T-cell (primary cell): ENCODE results near the gene PCGF2. TPM values are rescaled to one million over a fixed set of nuclear protein-coding genes. Genes with fewer than 3 reads are reported as not detected.

Source experiments
- ATAC-seq, 4 experiments: fragments of 200-7000 bp in 3 of 4; fragments of 150-1000 bp in 1 of 4; cut with Tn5 transposase; replicated peaks in 1 of 4; 1 replicate in 3 of 4; 2 replicates in 1 of 4; pipeline ENCODE4 v1.10.0; 2021; ENCODE audit warnings: moderate library complexity in 3 of 4, mild to moderate bottlenecking in 2 of 4, moderate number of reproducible peaks in 1 of 4
- CTCF ChIA-PET, 2 donors: fragments of 300-600 bp; sonication (Branson Sonifier 250); formaldehyde crosslinking; loops; one replicate each; lab custom pipeline; 2022; ENCODE audit warnings: antibody characterized with exemption in 2 of 2; lab: Charles Lee
- POLR2A ChIA-PET, 2 donors: fragments of 300-600 bp; sonication (Branson Sonifier 250); formaldehyde crosslinking; loops; one replicate each; lab custom pipeline; 2022; ENCODE audit warnings: antibody characterized with exemption in 2 of 2; lab: Charles Lee
- DNase-seq, 35 experiments: peaks; one replicate each; pipeline versions ENCODE4 v3.0.0 to v3.0.0-alpha.2; 2013 to 2023
- H3K27ac ChIP-seq: one replicate; pipeline ENCODE4 v1.5.1; 2013; ENCODE audit warnings: low read length
- H3K27me3 ChIP-seq, 2 experiments: replicated peaks in 1 of 2; 1 replicate in 1 of 2; 2 replicates in 1 of 2; pipeline versions ENCODE4 v1.6.1 to v1.7.0; 2013; ENCODE audit warnings: low read length in 1 of 2, mixed read lengths in 1 of 2; ENCODE audit not compliant: control insufficient read depth in 2 of 2, insufficient read depth in 2 of 2; ENCODE audit errors: extremely low read depth in 1 of 2
- H3K36me3 ChIP-seq, 2 donors: 1 replicate in 1 of 2; 2 replicates in 1 of 2; pipeline versions ENCODE4 v1.6.1 to v1.7.0; 2013; ENCODE audit warnings: low read length in 1 of 2; ENCODE audit not compliant: control insufficient read depth in 2 of 2, insufficient read depth in 1 of 2; ENCODE audit errors: extremely low read depth in 1 of 2
- H3K4me1 ChIP-seq, 2 experiments: 1 replicate in 1 of 2; 2 replicates in 1 of 2; pipeline versions ENCODE4 v1.6.1 to v1.7.0; 2013; ENCODE audit warnings: low read length in 2 of 2, mixed read lengths in 1 of 2; ENCODE audit not compliant: insufficient read depth in 2 of 2, control insufficient read depth in 1 of 2; ENCODE audit errors: extremely low read depth in 1 of 2
- H3K4me3 ChIP-seq, 2 donors: 1 replicate in 1 of 2; 2 replicates in 1 of 2; pipeline versions ENCODE4 v1.5.1 to v1.7.0; 2013; ENCODE audit warnings: mild to moderate bottlenecking in 2 of 2, low read length in 1 of 2, moderate library complexity in 1 of 2; ENCODE audit not compliant: control insufficient read depth in 1 of 2; ENCODE audit errors: extremely low read depth in 1 of 2
- H3K9me3 ChIP-seq: 2 replicates; pipeline ENCODE4 v1.7.0; 2013
- H3K27ac Mint-ChIP-seq, 2 donors: one replicate each; pipeline ENCODE4 v1.8.0; 2020 to 2021; ENCODE audit warnings: mild to moderate bottlenecking in 2 of 2, mixed read lengths in 2 of 2
- H3K27me3 Mint-ChIP-seq, 2 donors: one replicate each; pipeline ENCODE4 v1.8.0; 2021 to 2022; ENCODE audit warnings: mixed read lengths in 2 of 2
- H3K36me3 Mint-ChIP-seq: one replicate; pipeline ENCODE4 v1.8.0; 2021; ENCODE audit warnings: mixed read lengths
- H3K4me1 Mint-ChIP-seq, 3 donors: one replicate each; pipeline ENCODE4 v1.8.0; 2020 to 2022; ENCODE audit warnings: mixed read lengths in 3 of 3, mild to moderate bottlenecking in 1 of 3
- H3K4me3 Mint-ChIP-seq, 3 donors: one replicate each; pipeline ENCODE4 v1.8.0; 2020 to 2022; ENCODE audit warnings: mild to moderate bottlenecking in 3 of 3, mixed read lengths in 3 of 3, moderate library complexity in 3 of 3
- H3K9me3 Mint-ChIP-seq, 3 donors: one replicate each; pipeline ENCODE4 v1.8.0; 2020 to 2022; ENCODE audit warnings: mixed read lengths in 3 of 3
- WGBS: methylation state at CpG from one replicate; pipeline ENCODE4 v1.1.5; 2013; ENCODE audit warnings: missing lambda C conversion rate; ENCODE audit not compliant: insufficient coverage; 5-methylcytosine and 5-hydroxymethylcytosine counted together
- total RNA-seq, 35 experiments: library from RNA in 6 of 35; stranded (reverse) in 6 of 35; fragments of 120-200 nt in 1 of 35; gene quantifications; one replicate each; pipeline versions ENCODE4 v1.2.1 to v1.2.4 and lab custom pipeline; 2013 to 2026

The PCGF2 gene
- total RNA-seq, 5 donors from 2014 or later (not counting 1 experiment from before 2014, with no cell fraction given), result 0.28 to 0.69 (median 0.53) TPM; not detected in 2

DNA sequence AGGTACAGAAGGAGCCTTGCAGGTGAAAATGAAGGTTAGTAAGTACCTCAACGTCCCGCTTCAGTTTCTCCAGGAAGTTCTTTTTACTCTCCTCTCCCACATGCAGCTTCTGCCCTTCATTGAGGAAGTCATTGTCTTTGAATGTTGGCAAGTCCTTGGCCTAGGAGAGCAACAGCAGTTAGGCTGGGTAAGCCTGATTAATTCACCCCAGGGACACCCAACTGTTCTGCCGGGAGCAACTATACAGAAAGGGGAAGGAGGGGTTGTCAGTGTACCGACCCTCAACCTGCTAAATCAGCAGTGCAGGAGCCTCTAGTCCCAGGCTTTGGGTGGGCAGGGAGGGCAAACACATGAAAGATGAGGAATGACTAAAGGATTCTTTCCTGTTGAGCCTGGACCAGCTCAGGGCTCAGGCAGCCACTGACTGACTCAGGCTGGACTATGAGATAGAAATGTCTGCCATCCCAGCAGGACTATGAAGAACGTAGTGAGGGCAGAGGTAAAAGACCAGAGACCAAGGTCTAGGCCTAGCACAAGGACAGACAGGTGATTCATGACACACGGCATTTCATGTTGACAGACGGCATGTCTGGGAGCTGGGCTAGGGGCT is 29.6 kb upstream of the PCGF2 start:
- H3K36me3 Mint-ChIP-seq, result peaks cover 39% of the 10 kb centered on the region
- H3K27me3 Mint-ChIP-seq, result no peaks in the 10 kb centered on the region
- no peaks in the 10 kb centered on the region for H3K4me1 ChIP-seq
- peaks cover 0 to 2% (median 0%) of the 10 kb centered on the region in 3 donors for H3K4me1 Mint-ChIP-seq
- H3K27ac Mint-ChIP-seq, result no peak overlapping the region
- H3K4me3 Mint-ChIP-seq, result no peak overlapping the region
- no peak overlapping the region for H3K27ac ChIP-seq
- no peak for DNase-seq
- no peak overlapping the region for H3K4me3 ChIP-seq
- no peak for ATAC-seq
- ChIA-PET POLR2A (no interaction called here), CTCF (no interaction called here)
- H3K36me3 ChIP-seq, result peaks cover 13 to 86% of the 10 kb centered on the region in 2 donors
- 100% methylated on average over 3 of the region's 7 CpGs for WGBS
- no peaks in the 10 kb centered on the region for H3K27me3 ChIP-seq
- no peaks in the 10 kb centered on the region for H3K9me3 Mint-ChIP-seq
- H3K9me3 ChIP-seq, result no peaks in the 10 kb centered on the region

DNA sequence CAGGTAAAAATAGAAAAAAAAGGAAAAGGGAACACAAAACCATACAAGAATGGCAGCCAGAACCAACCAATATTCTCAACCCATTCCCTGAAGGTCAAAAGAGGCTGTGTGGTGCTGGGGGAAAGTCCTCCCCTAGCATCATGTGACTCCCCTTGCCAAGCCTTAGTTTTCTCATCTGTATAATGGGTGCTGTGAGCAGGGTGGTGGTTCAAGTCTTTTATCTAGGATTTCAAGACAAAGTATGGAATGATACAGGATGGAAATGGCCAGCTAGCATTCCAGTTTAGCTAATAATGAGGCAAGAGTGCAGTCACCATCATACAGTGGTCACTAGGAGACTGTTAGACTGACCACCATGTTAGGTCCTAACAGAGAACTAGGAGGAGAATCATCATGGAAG is 25.1 kb upstream of the PCGF2 start:
- Histone ChIP-seq H3K27ac (no peak overlapping the region), H3K4me1 (no peaks in the 10 kb centered on the region), H3K36me3 (peaks cover 16 to 82% of the 10 kb centered on the region in 2 donors), H3K9me3 (no peaks in the 10 kb centered on the region), H3K4me3 (no peak overlapping the region), H3K27me3 (no peaks in the 10 kb centered on the region)
- H3K27ac Mint-ChIP-seq, result peak overlapping the region in 1 of 2 donors; percentile 16
- POLR2A ChIA-PET, result interaction anchor here in 1 of 2 donors (0.5 kb wide), 1 partner anchor 21 kb away, joined by 4 read pairs; no protein-coding TSS in a partner anchor
- no peaks in the 10 kb centered on the region for H3K4me1 Mint-ChIP-seq
- DNase-seq (no peak), ATAC-seq (no peak)
- H3K27me3 Mint-ChIP-seq, result no peaks in the 10 kb centered on the region
- no peak overlapping the region for H3K4me3 Mint-ChIP-seq
- H3K36me3 Mint-ChIP-seq, result peaks cover 42% of the 10 kb centered on the region
- no peaks in the 10 kb centered on the region for H3K9me3 Mint-ChIP-seq
- CTCF ChIA-PET, result no interaction called here

DNA sequence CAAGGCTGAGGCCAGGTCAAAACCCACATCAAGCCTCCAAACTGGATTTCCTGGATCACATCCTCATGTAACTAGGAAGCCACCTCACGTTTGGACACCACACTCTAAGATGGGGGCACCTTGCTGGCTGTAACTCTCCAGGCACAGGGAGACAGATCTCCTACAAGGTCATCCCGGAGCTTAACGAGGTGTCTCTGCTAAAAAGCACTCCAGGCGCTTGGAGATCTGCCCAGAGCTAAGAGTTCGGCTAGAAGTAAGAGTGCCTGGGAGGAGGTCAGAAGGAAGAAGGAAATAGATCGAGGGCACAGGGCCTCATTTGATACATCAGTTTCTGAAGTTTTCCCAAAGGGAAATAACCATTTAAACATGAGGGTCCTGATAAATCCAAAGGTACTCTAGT is 20.3 kb upstream of the PCGF2 start:
- Mint-ChIP-seq H3K27me3 (no peaks in the 10 kb centered on the region), H3K36me3 (peaks cover 66% of the 10 kb centered on the region), H3K27ac (peak overlapping the region in 1 of 2 donors; percentile 34), H3K4me1 (no peaks in the 10 kb centered on the region), H3K4me3 (no peak overlapping the region), H3K9me3 (no peaks in the 10 kb centered on the region)
- H3K4me1 ChIP-seq, result no peaks in the 10 kb centered on the region
- ATAC-seq (no peak), DNase-seq (no peak)
- ChIA-PET CTCF (no interaction called here), POLR2A (no interaction called here)
- no peaks in the 10 kb centered on the region for H3K27me3 ChIP-seq
- H3K4me3 ChIP-seq, result no peak overlapping the region
- 87% methylated on average over 5 of the region's 6 CpGs for WGBS
- H3K36me3 ChIP-seq, result peaks cover 10 to 91% of the 10 kb centered on the region in 2 donors
- no peaks in the 10 kb centered on the region for H3K9me3 ChIP-seq
- no peak overlapping the region for H3K27ac ChIP-seq

GRCh38 chr17:38766341-38766740 is 18.2 kb upstream of the PCGF2 start:
- 97% methylated on average over 5 of the region's 5 CpGs for WGBS
- ATAC-seq (no peak), DNase-seq (no peak)
- no peaks in the 10 kb centered on the region for H3K9me3 Mint-ChIP-seq
- H3K36me3 Mint-ChIP-seq, result peaks cover 72% of the 10 kb centered on the region
- Histone ChIP-seq H3K4me3 (no peak overlapping the region), H3K9me3 (no peaks in the 10 kb centered on the region), H3K27ac (no peak overlapping the region), H3K4me1 (peaks cover 0 to 3% of the 10 kb centered on the region in 2 experiments), H3K36me3 (peaks cover 14 to 90% of the 10 kb centered on the region in 2 donors), H3K27me3 (no peaks in the 10 kb centered on the region)
- H3K4me1 Mint-ChIP-seq, result peaks cover 3 to 4% (median 4%) of the 10 kb centered on the region in 3 donors
- ChIA-PET CTCF (no interaction called here), POLR2A (no interaction called here)
- no peak overlapping the region for H3K4me3 Mint-ChIP-seq
- peak overlapping the region in 1 of 2 donors; percentile 28 for H3K27ac Mint-ChIP-seq
- no peaks in the 10 kb centered on the region for H3K27me3 Mint-ChIP-seq

- Mint-ChIP-seq H3K36me3 (peaks cover 67% of the 10 kb centered on the region), H3K27ac (no peak overlapping the region), H3K4me1 (peaks cover 11 to 16% (median 13%) of the 10 kb centered on the region in 3 donors), H3K9me3 (no peaks in the 10 kb centered on the region), H3K27me3 (no peaks in the 10 kb centered on the region), H3K4me3 (no peak overlapping the region)
- ATAC-seq (no peak), DNase-seq (no peak)
- CTCF ChIA-PET, result interaction anchor here in 1 of 2 donors (0.6 kb wide), 1 partner anchor 9 kb away, joined by 4 read pairs; no protein-coding TSS in a partner anchor
- WGBS, result 100% methylated on average over 1 of the region's 3 CpGs
- Histone ChIP-seq H3K4me1 (peaks cover 0 to 4% of the 10 kb centered on the region in 2 experiments), H3K27ac (no peak overlapping the region), H3K9me3 (no peaks in the 10 kb centered on the region), H3K4me3 (no peak overlapping the region), H3K36me3 (peaks cover 21 to 81% of the 10 kb centered on the region in 2 donors), H3K27me3 (no peaks in the 10 kb centered on the region)
- POLR2A ChIA-PET, result interaction anchor here in 1 of 2 donors (0.5 kb wide), 1 partner anchor 29 kb away, joined by 7 read pairs; no protein-coding TSS in a partner anchor
Measured at GRCh38 chr17:38762231-38762630, 14.1 kb upstream of the PCGF2 start.

DNA sequence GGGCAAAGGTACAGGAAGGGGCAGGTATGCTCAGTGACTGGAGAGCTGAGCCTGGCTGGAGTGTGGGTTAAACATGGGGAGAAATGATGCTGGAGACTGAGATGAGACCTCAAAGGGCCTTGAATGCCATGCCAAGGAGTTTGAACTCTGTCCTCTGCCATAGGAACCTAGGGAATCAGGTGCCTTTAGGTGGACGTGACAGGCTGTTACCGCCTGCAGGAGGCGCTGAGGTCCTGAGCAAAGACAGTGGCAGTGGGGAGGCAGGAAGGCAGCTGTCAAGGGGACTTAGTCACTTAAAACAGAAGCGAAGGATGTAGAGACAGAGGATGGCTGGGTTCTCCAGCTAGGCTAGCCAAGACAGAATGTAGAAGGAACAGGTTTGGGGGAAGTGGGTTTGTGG is 13.5 kb upstream of the PCGF2 start:
- no peaks in the 10 kb centered on the region for H3K27me3 ChIP-seq
- H3K4me3 Mint-ChIP-seq, result no peak overlapping the region
- ChIA-PET CTCF (interaction anchor here in 1 of 2 donors (0.7 kb wide), 1 partner anchor 12 kb away, joined by 5 read pairs; no protein-coding TSS in a partner anchor), POLR2A (no interaction called here)
- WGBS, result 79% methylated on average over 4 of the region's 4 CpGs
- peaks cover 61% of the 10 kb centered on the region for H3K36me3 Mint-ChIP-seq
- DNase-seq (peak in 14 of 35 experiments; percentile 14 to 44 (median 22)), ATAC-seq (peak in 2 of 4 experiments; percentile 40 to 43)
- no peaks in the 10 kb centered on the region for H3K27me3 Mint-ChIP-seq
- peaks cover 23 to 79% of the 10 kb centered on the region in 2 donors for H3K36me3 ChIP-seq
- peaks cover 0 to 4% of the 10 kb centered on the region in 2 experiments for H3K4me1 ChIP-seq
- H3K27ac Mint-ChIP-seq, result peak overlapping the region; percentile 20 to 82
- no peaks in the 10 kb centered on the region for H3K9me3 Mint-ChIP-seq
- no peak overlapping the region for H3K4me3 ChIP-seq
- peak overlapping the region; percentile 23 for H3K27ac ChIP-seq
- H3K4me1 Mint-ChIP-seq, result peaks cover 11 to 16% (median 13%) of the 10 kb centered on the region in 3 donors
- H3K9me3 ChIP-seq, result no peaks in the 10 kb centered on the region
